Measurements from ENCODE around the gene ZNF710. TPM values are rescaled to one million over a fixed set of nuclear protein-coding genes. Genes with fewer than 3 reads are reported as not detected.

The ZNF710 gene
- polyA plus RNA-seq, 1 of the 3 experiments (the other 2 are of a cell fraction) = 2.7 TPM

GRCh38 chr15:89963301-89964231 is 37.6 kb upstream of the ZNF710 start:
- Histone ChIP-seq H3K4me1 (ENCODE audit: control insufficient read depth in 1 of 2, insufficient read depth in 2 of 2, low read depth in 1 of 2, low read length in 1 of 2) (peaks cover 0 to 4% of the 10 kb centered on the region in 2 experiments; a peak in 1 of 4 replicates), H3K4me3 (ENCODE audit: low read depth in 2 of 2, low read length in 1 of 2) (no peak overlapping the region), H3K4me2 (no peak overlapping the region), H2AFZ (ENCODE audit: low read depth) (no peak overlapping the region), H3K79me2 (ENCODE audit: insufficient read depth) (no peaks in the 10 kb centered on the region), H3K9me2 (no peaks in the 10 kb centered on the region), H3K36me3 (replicated peaks in 1 of 2; ENCODE audit: control insufficient read depth in 1 of 2, insufficient read depth in 2 of 2, low read length in 1 of 2) (no peaks in the 10 kb centered on the region), H3F3A (replicated peaks; ENCODE audit: insufficient read depth) (no peaks in the 10 kb centered on the region), H3K27me3 (ENCODE audit: insufficient read depth) (no peaks in the 10 kb centered on the region), H3K9me3 (no peaks in the 10 kb centered on the region), H3K27ac (ENCODE audit: low read depth in 2 of 2, low read length in 1 of 2) (no peak overlapping the region), H3K9ac (no peak overlapping the region), H4K20me1 (ENCODE audit: insufficient read depth) (no peaks in the 10 kb centered on the region)
- no peak for TF ChIP-seq FOXM1 (IDR thresholded peaks at IDR 0.05; ENCODE audit: low read depth)
- TF ChIP-seq YY1 (IDR thresholded peaks at IDR 0.05; ENCODE audit: low read depth) = no peak
- no peak for TF ChIP-seq EZH2phosphoT487 (IDR thresholded peaks at IDR 0.05; ENCODE audit: borderline replicate concordance, low read depth)
- no peak for TF ChIP-seq TEAD4 (IDR thresholded peaks at IDR 0.05; ENCODE audit: borderline replicate concordance, insufficient read depth)
- no peak for TF ChIP-seq EP300 (IDR thresholded peaks at IDR 0.05; ENCODE audit: borderline replicate concordance in 1 of 2, low read depth in 1 of 2, low read length in 1 of 2)
- TF ChIP-seq ZBTB33 (IDR thresholded peaks at IDR 0.05; ENCODE audit: borderline replicate concordance, low read depth) = no peak
- no peak for TF ChIP-seq GABPA (IDR thresholded peaks at IDR 0.05; ENCODE audit: low read depth)
- TF ChIP-seq FOSL2 (IDR thresholded peaks at IDR 0.05; ENCODE audit: borderline replicate concordance, low read depth) = no peak
- TF ChIP-seq TAF1 (IDR thresholded peaks at IDR 0.05; ENCODE audit: borderline replicate concordance, low read depth, low read length) = no peak
- no peak for TF ChIP-seq CTCF (IDR thresholded peaks at IDR 0.05)
- no peak for TF ChIP-seq RXRA (IDR thresholded peaks at IDR 0.05; ENCODE audit: borderline replicate concordance, low read depth)
- TF ChIP-seq RCOR1 (IDR thresholded peaks at IDR 0.05; ENCODE audit: low read length) = no peak
- no peak for TF ChIP-seq JUND (IDR thresholded peaks at IDR 0.05)
- no peak for TF ChIP-seq USF1 (IDR thresholded peaks at IDR 0.05; ENCODE audit: borderline replicate concordance, low read depth)
- no peak for TF ChIP-seq RFX5 (IDR thresholded peaks at IDR 0.05; ENCODE audit: low read length)
- TF ChIP-seq PBX3 (IDR thresholded peaks at IDR 0.05) = no peak
- TF ChIP-seq POLR2AphosphoS5 (IDR thresholded peaks at IDR 0.05; ENCODE audit: low read depth, low read length) = no peak
- TF ChIP-seq MXI1 (IDR thresholded peaks at IDR 0.05; ENCODE audit: low read depth, low read length) = no peak
- TF ChIP-seq NFIC (IDR thresholded peaks at IDR 0.05; ENCODE audit: borderline replicate concordance) = no peak
- no peak for TF ChIP-seq FOXJ3 (CRISPR knock-in tag; IDR thresholded peaks at IDR 0.05)
- no peak for DNase-seq
- WGBS (ENCODE audit: low lambda C conversion rate) = 95% methylated on average over 9 of the region's 11 CpGs
- POLR2A ChIA-PET = no interaction called here
- CTCF ChIA-PET = interaction anchor here (0.7 to 1.2 kb wide), 2 partner anchors 37 to 223 kb away, joined by 3 read pairs; no protein-coding TSS in a partner anchor
